ENCODE results near the gene ZNF132. TPM values are rescaled to one million over a fixed set of nuclear protein-coding genes. Genes with fewer than 3 reads are reported as not detected.

ZNF132 gene
- total RNA-seq, 4 donors from 2014 or later = 3.0 to 5.1 (median 3.5) TPM

DNA sequence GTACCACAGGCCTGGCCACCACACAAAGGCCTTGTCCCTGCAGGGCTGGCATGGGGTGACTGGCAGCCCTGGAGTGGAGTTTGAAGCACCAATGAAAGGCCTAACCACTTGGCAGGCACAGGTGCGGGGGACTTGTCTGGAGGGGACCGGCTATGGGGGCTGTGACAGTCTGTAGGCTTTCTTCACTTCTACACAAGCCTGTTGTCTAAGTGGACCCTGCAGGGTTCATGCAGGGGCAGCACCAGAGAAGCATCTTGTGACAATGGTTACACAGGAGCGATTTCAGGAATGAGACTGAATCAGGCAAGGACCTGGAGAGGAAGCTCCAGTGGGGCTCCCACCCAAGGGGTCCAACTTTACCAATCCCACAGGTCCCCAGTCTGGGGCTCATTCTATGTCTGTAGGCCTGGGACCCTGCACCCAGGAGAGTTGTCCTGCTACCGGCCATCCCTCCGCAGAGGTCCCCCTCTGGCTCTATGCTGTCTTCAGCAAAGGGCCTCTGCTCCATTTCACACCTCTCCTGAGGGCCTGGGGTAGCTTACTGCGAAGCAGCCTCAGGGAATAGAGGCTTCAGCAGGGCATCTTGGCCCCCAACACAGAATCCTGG is 56.9 kb downstream of the ZNF132 start:
- Histone ChIP-seq H3K9me3 (no peaks in the 10 kb centered on the region), H3K27me3 (no peaks in the 10 kb centered on the region), H3K36me3 (no peaks in the 10 kb centered on the region), H3K4me1 (peaks cover 23 to 40% (median 35%) of the 10 kb centered on the region in 4 donors), H3K27ac (no peak overlapping the region), H3K4me3 (no peak overlapping the region)
- TF ChIP-seq POLR2A (IDR thresholded peaks at IDR 0.05) (no peak), POLR2AphosphoS5 (IDR thresholded peaks at IDR 0.05) (no peak), CTCF (IDR thresholded peaks at IDR 0.05) (no peak), EP300 (IDR thresholded peaks at IDR 0.05; ENCODE audit: low read depth) (no peak)
- in situ Hi-C loops (cut with MboI; ENCODE audit: low pct_ligation_motif_present in 1 of 4, low pct_unique_long_range_greater_than_20kb in 1 of 4, low sequenced_read_pairs in 3 of 4) = no loop called here
- intact Hi-C loops (cut with DNase I; ENCODE audit: low total_unique reads) = no loop called here
- DNase-seq = no peak
- 84% methylated on average over 5 of the region's 6 CpGs; no CpG with 5 or more reads in 1 of the 2 donors for WGBS, 2 donors (ENCODE audit: low coverage in 1 of 2)

Small RNA genes lying within 50 kb of the gene (small RNA-seq; reads per million reads assigned to genes)
- gene MIR4754 (0 reads per million in 4 donors), gene RNU6-1337P (0 reads per million in 4 donors)

Other genes with a start within 250 kb of the ZNF132 start
- 10 to 100 TPM in 3 of 4 donors, 1 to 10 TPM in 1; 8.6 to 62.3 (median 25.1) TPM for gene ZNF544, start 211.2 kb downstream of the ZNF132 start, total RNA-seq
- 1 to 10 TPM; 4.6 to 6.6 (median 6.3) TPM for gene ZNF8, start 161.2 kb downstream of the ZNF132 start, total RNA-seq
- gene ERVK3-1, start 134.8 kb downstream of the ZNF132 start, total RNA-seq = 10 to 100 TPM; 13.3 to 58.9 (median 36.2) TPM
- gene ZSCAN22, start 113.2 kb downstream of the ZNF132 start, total RNA-seq = 10 to 100 TPM in 1 of 4 donors, 1 to 10 TPM in 3; 3.0 to 11.6 (median 3.3) TPM
- gene A1BG, start 86.7 kb downstream of the ZNF132 start, total RNA-seq = 10 to 100 TPM in 1 of 4 donors, 1 to 10 TPM in 1, under 1 TPM in 1, not detected in 1; 0.60 to 25.1 (median 3.7) TPM
- 10 to 100 TPM in 1 of 4 donors, 1 to 10 TPM in 3; 1.3 to 19.3 (median 4.2) TPM for gene ZNF497, start 77.4 kb downstream of the ZNF132 start, total RNA-seq
- gene ZNF837, start 59.1 kb downstream of the ZNF132 start, total RNA-seq = 10 to 100 TPM in 1 of 4 donors, 1 to 10 TPM in 3; 3.7 to 10.7 (median 6.1) TPM
- gene RPS5, start 52.9 kb downstream of the ZNF132 start, total RNA-seq = 1,000 to 10,000 TPM in 1 of 4 donors, 100 to 1,000 TPM in 3; 513 to 1,129 (median 743) TPM
- gene RNF225, start 44.5 kb downstream of the ZNF132 start, total RNA-seq = not detected
- gene ZNF584, start 31.5 kb downstream of the ZNF132 start, total RNA-seq = 1 to 10 TPM; 3.4 to 8.3 (median 7.3) TPM
- 10 to 100 TPM in 1 of 4 donors, 1 to 10 TPM in 3; 3.0 to 10.6 (median 6.3) TPM for gene ZNF324B, start 11.5 kb upstream of the ZNF132 start, total RNA-seq
- 10 to 100 TPM in 3 of 4 donors, 1 to 10 TPM in 1; 9.4 to 27.5 (median 24.5) TPM for gene ZNF324, start 26.9 kb upstream of the ZNF132 start, total RNA-seq
- gene ZNF446, start 36.2 kb upstream of the ZNF132 start, total RNA-seq = 10 to 100 TPM in 3 of 4 donors, 1 to 10 TPM in 1; 2.8 to 54.6 (median 18.1) TPM
- 1 to 10 TPM in 3 of 4 donors, not detected in 1; 3.3 to 5.0 (median 4.4) TPM for gene SLC27A5, start 71.8 kb upstream of the ZNF132 start, total RNA-seq
- 10 to 100 TPM; 12.8 to 24.7 (median 18.1) TPM for gene ZBTB45, start 79.7 kb upstream of the ZNF132 start, total RNA-seq
- 100 to 1,000 TPM; 180 to 694 (median 297) TPM for gene TRIM28, start 103.9 kb upstream of the ZNF132 start, total RNA-seq
- gene CHMP2A, start 115.0 kb upstream of the ZNF132 start, total RNA-seq = 100 to 1,000 TPM in 3 of 4 donors, 10 to 100 TPM in 1; 24.7 to 194 (median 141) TPM
- gene UBE2M, start 118.5 kb upstream of the ZNF132 start, total RNA-seq = 10 to 100 TPM; 24.2 to 56.9 (median 26.7) TPM
- gene MZF1, start 133.2 kb upstream of the ZNF132 start, total RNA-seq = 100 to 1,000 TPM in 1 of 4 donors, 10 to 100 TPM in 3; 45.5 to 113 (median 67.1) TPM